Left ventricle myocardium inferior (tissue), 1 donor: ENCODE results near the gene CRK. TPM values are rescaled to one million over a fixed set of nuclear protein-coding genes. Genes with fewer than 3 reads are reported as not detected.
"Not testable (repeated sequence)": the region's sequence is repeated elsewhere in the genome, so short reads cannot be mapped to it uniquely, and the experiment has no call there.

Source experiments
- DNase-seq: peaks from one replicate; pipeline ENCODE4 v3.0.0-alpha.2; 2020
- H3K27ac ChIP-seq: fragments of 200-600 bp; replicated peaks from 2 replicates; pipeline ENCODE4 v1.8.0; 2021
- H3K27me3 ChIP-seq: fragments of 200-600 bp; 2 replicates; pipeline ENCODE4 v1.8.0; 2021; ENCODE audit warnings: low read depth
- H3K36me3 ChIP-seq: fragments of 200-600 bp; 2 replicates; pipeline ENCODE4 v1.8.0; 2021
- H3K4me1 ChIP-seq: fragments of 200-600 bp; 2 replicates; pipeline ENCODE4 v1.8.0; 2021
- H3K4me3 ChIP-seq: fragments of 200-600 bp; 2 replicates; pipeline ENCODE4 v1.8.0; 2021; ENCODE audit warnings: mild to moderate bottlenecking, moderate library complexity
- H3K9me3 ChIP-seq: fragments of 200-600 bp; replicated peaks from 2 replicates; pipeline ENCODE4 v1.8.0; 2021
- CTCF ChIP-seq: fragments of 200-600 bp; IDR thresholded peaks from 2 replicates; pipeline ENCODE4 v1.8.0; 2021; ENCODE audit warnings: antibody characterized with exemption, mild to moderate bottlenecking, borderline replicate concordance
- intact Hi-C: fragments of 100-400 bp; cut with micrococcal nuclease; formaldehyde crosslinking; loops from one replicate; pipeline ENCODE4 v1.11.0; 2022
- total RNA-seq: library from RNA; stranded (reverse); fragmentation: NEBNext Ultra II Directional; extraction: Animal tissue kit (Norgen Biotek cat#: 25700); gene quantifications from one replicate; pipeline ENCODE4 v1.2.1, GENCODE V29; 2021
- donor health status: DM: no; HTN: yes; CAD: no; lungs with severe emphysema.

CRK gene
- total RNA-seq, 1 donor from 2014 or later, result 37.5 TPM

GRCh38 chr17:1422885-1423284 lies 33.1 kb downstream of the CRK start:
- H3K4me1 ChIP-seq, result peaks cover 39% of the 10 kb centered on the region
- peaks cover 71% of the 10 kb centered on the region for H3K36me3 ChIP-seq
- H3K27me3 ChIP-seq, result no peaks in the 10 kb centered on the region
- DNase-seq, result no peak
- H3K9me3 ChIP-seq, result no peaks in the 10 kb centered on the region
- intact Hi-C loops, result no loop called here
- H3K4me3 ChIP-seq, result peak overlapping the region; percentile 10
- H3K27ac ChIP-seq, result peak overlapping the region; percentile 75
- no peak for TF ChIP-seq CTCF

- no peak for DNase-seq
- Histone ChIP-seq H3K36me3 (peaks cover 65% of the 10 kb centered on the region), H3K4me1 (peaks cover 36% of the 10 kb centered on the region), H3K27ac (peak overlapping the region; percentile 75), H3K9me3 (no peaks in the 10 kb centered on the region), H3K4me3 (no peak overlapping the region), H3K27me3 (no peaks in the 10 kb centered on the region)
- intact Hi-C loops, result no loop called here
- TF ChIP-seq CTCF, result no peak
These were observed 34.6 kb downstream of the CRK start for GRCh38 chr17:1421470-1421869.

- no peaks in the 10 kb centered on the region for H3K9me3 ChIP-seq
- H3K27me3 ChIP-seq, result no peaks in the 10 kb centered on the region
- DNase-seq, result no peak
- intact Hi-C loops, result no loop called here
- no peak for TF ChIP-seq CTCF
- H3K4me1 ChIP-seq, result peaks cover 36% of the 10 kb centered on the region
- H3K4me3 ChIP-seq, result no peak overlapping the region
- H3K27ac ChIP-seq, result no peak overlapping the region
- H3K36me3 ChIP-seq, result peaks cover 60% of the 10 kb centered on the region
These were observed 35.1 kb downstream of the CRK start for GRCh38 chr17:1420981-1421380.

- Histone ChIP-seq H3K36me3 (peaks cover 56% of the 10 kb centered on the region), H3K4me3 (no peak overlapping the region), H3K27ac (no peak overlapping the region), H3K27me3 (no peaks in the 10 kb centered on the region), H3K4me1 (peaks cover 33% of the 10 kb centered on the region), H3K9me3 (no peaks in the 10 kb centered on the region)
- no peak for DNase-seq
- TF ChIP-seq CTCF, result no peak
- intact Hi-C loops, result no loop called here
These were observed 35.9 kb downstream of the CRK start for GRCh38 chr17:1420163-1420562.

GRCh38 chr17:1418476-1418875 lies 37.6 kb downstream of the CRK start:
- intact Hi-C loops, result not testable (repeated sequence)
- Histone ChIP-seq H3K36me3 (peaks cover 47% of the 10 kb centered on the region), H3K4me1 (peaks cover 34% of the 10 kb centered on the region)

GRCh38 chr17:1416414-1416813 lies 39.6 kb downstream of the CRK start:
- no peaks in the 10 kb centered on the region for H3K27me3 ChIP-seq
- peaks cover 12% of the 10 kb centered on the region for H3K9me3 ChIP-seq
- H3K36me3 ChIP-seq, result peaks cover 29% of the 10 kb centered on the region
- H3K4me1 ChIP-seq, result peaks cover 30% of the 10 kb centered on the region
- TF ChIP-seq CTCF, result no peak
- no peak for DNase-seq
- intact Hi-C loops, result no loop called here
- H3K27ac ChIP-seq, result no peak overlapping the region
- H3K4me3 ChIP-seq, result no peak overlapping the region

More at GRCh38 chr17:1418476-1418875, 37.6 kb downstream of the CRK start:
- H3K27me3 ChIP-seq, H3K27ac ChIP-seq, H3K9me3 ChIP-seq, H3K4me3 ChIP-seq, DNase-seq: not testable (repeated sequence)
